H1 (cell line): Measurements from ENCODE around the gene AOPEP. TPM values are rescaled to one million over a fixed set of nuclear protein-coding genes. Genes with fewer than 3 reads are reported as not detected.

Experiments
- CTCF ChIA-PET: fragments of 300-600 bp; sonication (Branson Sonifier 250); formaldehyde crosslinking; loops from one replicate; lab custom pipeline; 2021; ENCODE audit not compliant: partially characterized antibody; lab: Charles Lee
- POLR2A ChIA-PET: fragments of 300-600 bp; sonication (Branson Sonifier 250); formaldehyde crosslinking; loops from one replicate; lab custom pipeline; 2021; ENCODE audit warnings: inconsistent platforms; ENCODE audit not compliant: partially characterized antibody; lab: Charles Lee
- DNase-seq, 2 experiments: peaks; one replicate each; pipeline versions ENCODE4 v3.0.0 to v3.0.0-alpha.2; 2010 to 2022; ENCODE audit warnings: low spot score in 2 of 2, low read depth in 1 of 2, mixed read lengths in 1 of 2
- FAIRE-seq: peaks from 2 replicates; lab custom pipeline; 2011; peaks lifted over from hg19 to GRCh38; lab: Jason Lieb, UNC
- H2AFZ ChIP-seq: 2 replicates; pipeline ENCODE4 v1.8.1; 2012; ENCODE audit warnings: low read length, inconsistent platforms
- H2AK5ac ChIP-seq: 2 replicates; pipeline ENCODE4 v1.6.1; 2013; ENCODE audit warnings: low read depth, low read length
- H2BK120ac ChIP-seq: replicated peaks from 2 replicates; pipeline ENCODE3; 2013; ENCODE audit warnings: low read depth, low read length, inconsistent platforms
- H2BK12ac ChIP-seq: 2 replicates; pipeline ENCODE4 v1.6.1; 2013; ENCODE audit warnings: low read depth, low read length
- H2BK15ac ChIP-seq: 2 replicates; pipeline ENCODE4 v1.6.1; 2013; ENCODE audit warnings: low read length
- H2BK20ac ChIP-seq: 2 replicates; pipeline ENCODE4 v1.6.1; 2013; ENCODE audit warnings: low read length
- H2BK5ac ChIP-seq: 2 replicates; pipeline ENCODE4 v1.6.1; 2013; ENCODE audit warnings: low read depth, low read length
- H3K14ac ChIP-seq: 2 replicates; pipeline ENCODE4 v1.6.1; 2013; ENCODE audit warnings: inconsistent platforms; ENCODE audit not compliant: insufficient read length
- H3K18ac ChIP-seq: 2 replicates; pipeline ENCODE4 v1.6.1; 2013; ENCODE audit warnings: low read length; ENCODE audit errors: extremely low read depth
- H3K23ac ChIP-seq: 2 replicates; pipeline ENCODE4 v1.6.1; 2013; ENCODE audit warnings: inconsistent platforms; ENCODE audit not compliant: insufficient read length
- H3K23me2 ChIP-seq: 2 replicates; pipeline ENCODE4 v1.6.1; 2013; ENCODE audit warnings: low read depth, low read length
- H3K27ac ChIP-seq: 2 replicates; pipeline ENCODE4 v1.6.1; 2011; ENCODE audit warnings: low read depth, low read length, inconsistent platforms
- H3K27me3 ChIP-seq, 4 experiments: replicated peaks in 1 of 4; 1 replicate in 1 of 4; 2 replicates in 3 of 4; pipeline versions ENCODE4 v1.6.1 to v1.8.1; 2011 to 2013; ENCODE audit warnings: low read length in 3 of 4, mild to moderate bottlenecking in 3 of 4, inconsistent platforms in 2 of 4, mixed read lengths in 2 of 4, moderate library complexity in 1 of 4; ENCODE audit not compliant: control insufficient read depth in 3 of 4, insufficient read depth in 3 of 4; ENCODE audit errors: extremely low read depth in 1 of 4
- H3K36me3 ChIP-seq, 4 experiments: 2 replicates each; pipeline versions ENCODE4 v1.6.1 to v1.8.1; 2011 to 2013; ENCODE audit warnings: mild to moderate bottlenecking in 4 of 4, low read length in 3 of 4, moderate library complexity in 2 of 4, control low read depth in 1 of 4, inconsistent platforms in 1 of 4; ENCODE audit not compliant: insufficient read depth in 4 of 4, control insufficient read depth in 2 of 4
- H3K4ac ChIP-seq: replicated peaks from 2 replicates; pipeline ENCODE3; 2013; ENCODE audit warnings: low read length, low read depth, mixed read lengths, inconsistent platforms; ENCODE audit not compliant: insufficient read length
- H3K4me1 ChIP-seq, 4 experiments: replicated peaks in 1 of 4; 1 replicate in 1 of 4; 2 replicates in 3 of 4; pipeline versions ENCODE4 v1.6.1 to v1.8.1; 2011 to 2013; ENCODE audit warnings: low read length in 3 of 4, inconsistent platforms in 2 of 4, mixed read lengths in 1 of 4; ENCODE audit not compliant: insufficient read depth in 4 of 4, control insufficient read depth in 3 of 4
- H3K4me2 ChIP-seq, 2 experiments: 2 replicates each; pipeline versions ENCODE4 v1.6.1 to v1.8.1; 2011 to 2013; ENCODE audit warnings: low read depth in 2 of 2, low read length in 2 of 2, control low read depth in 1 of 2, inconsistent platforms in 1 of 2, mild to moderate bottlenecking in 1 of 2; ENCODE audit not compliant: insufficient read depth in 1 of 2
- H3K4me3 ChIP-seq, 4 experiments: fragments of 200-600, 300-600 bp in 1 of 4; sonication (generic), shearing (Covaris generic), sonication (Bioruptor Twin) in 1 of 4; 2 replicates each; pipeline versions ENCODE4 v1.5.1 to v1.8.1; 2011 to 2016; ENCODE audit warnings: low read length in 4 of 4, low read depth in 3 of 4, control low read depth in 2 of 4, inconsistent platforms in 2 of 4, mild to moderate bottlenecking in 2 of 4, mixed read lengths in 1 of 4, moderate library complexity in 1 of 4; ENCODE audit not compliant: insufficient read depth in 2 of 4; ENCODE audit errors: extremely low read depth in 1 of 4
- H3K56ac ChIP-seq: replicated peaks from 2 replicates; pipeline ENCODE3; 2013; ENCODE audit warnings: low read depth, mild to moderate bottlenecking, mixed read lengths, low read length, inconsistent platforms; ENCODE audit not compliant: insufficient read length
- H3K79me1 ChIP-seq: 2 replicates; pipeline ENCODE4 v1.6.1; 2013; ENCODE audit warnings: low read depth, low read length, control low read depth
- H3K79me2 ChIP-seq, 2 experiments: 2 replicates each; pipeline versions ENCODE4 v1.6.1 to v1.8.1; 2012 to 2013; ENCODE audit warnings: low read length in 2 of 2, mild to moderate bottlenecking in 2 of 2, inconsistent platforms in 1 of 2; ENCODE audit not compliant: insufficient read depth in 2 of 2, control insufficient read depth in 1 of 2
- H3K9ac ChIP-seq, 4 experiments: replicated peaks in 1 of 4; 1 replicate in 1 of 4; 2 replicates in 3 of 4; pipeline versions ENCODE4 v1.6.1 to v1.8.1; 2011 to 2013; ENCODE audit warnings: low read depth in 3 of 4, low read length in 3 of 4, control low read depth in 2 of 4, mild to moderate bottlenecking in 2 of 4, moderate library complexity in 2 of 4, inconsistent platforms in 1 of 4; ENCODE audit errors: extremely low read depth in 1 of 4
- H3K9me3 ChIP-seq, 2 experiments: 2 replicates each; pipeline versions ENCODE4 v1.6.1 to v1.8.1; 2012 to 2013; ENCODE audit warnings: mild to moderate bottlenecking in 2 of 2, moderate library complexity in 2 of 2, control low read depth in 1 of 2, inconsistent platforms in 1 of 2, low read depth in 1 of 2, low read length in 1 of 2, mixed read lengths in 1 of 2; ENCODE audit not compliant: insufficient read depth in 2 of 2
- H4K20me1 ChIP-seq, 2 experiments: replicated peaks in 1 of 2; 2 replicates each; pipeline versions ENCODE3 to v1.8.1; 2011 to 2013; ENCODE audit warnings: inconsistent platforms in 2 of 2, low read length in 2 of 2, mild to moderate bottlenecking in 1 of 2; ENCODE audit not compliant: insufficient read depth in 2 of 2, control insufficient read depth in 1 of 2
- H4K5ac ChIP-seq: 2 replicates; pipeline ENCODE4 v1.6.1; 2013; ENCODE audit warnings: low read length, low read depth, mixed read lengths, inconsistent platforms; ENCODE audit not compliant: insufficient read length
- H4K8ac ChIP-seq: 2 replicates; pipeline ENCODE4 v1.8.0; 2013; ENCODE audit warnings: mild to moderate bottlenecking, moderate library complexity, low read length, inconsistent platforms; ENCODE audit not compliant: insufficient read depth; ENCODE audit errors: extremely low read depth
- H4K91ac ChIP-seq: replicated peaks from 2 replicates; pipeline ENCODE3; 2013; ENCODE audit warnings: low read length, mixed read lengths, inconsistent platforms; ENCODE audit not compliant: insufficient read length
- SP2 ChIP-seq: IDR thresholded peaks from 2 replicates; pipeline ENCODE4 v1.6.1; 2012; ENCODE audit warnings: mild to moderate bottlenecking, low read length, inconsistent platforms
- WGBS, 2 experiments: shearing (Covaris generic) in 1 of 2; methylation state at CpG; one replicate each; pipeline versions ENCODE4 v1.1.6 to v1.1.7; 2013 to 2015; ENCODE audit warnings: low lambda C conversion rate in 2 of 2, mixed read lengths in 2 of 2, inconsistent platforms in 1 of 2, low coverage in 1 of 2, missing lambda C conversion rate in 1 of 2; ENCODE audit not compliant: insufficient replicate concordance in 2 of 2, insufficient coverage in 1 of 2, insufficient read length in 1 of 2; ENCODE audit errors: extremely low coverage in 1 of 2, missing lambda C conversion rate in 1 of 2; 5-methylcytosine and 5-hydroxymethylcytosine counted together
- polyA plus RNA-seq, 7 experiments: library from polyadenylated mRNA; depleted of rRNA in 3 of 7; stranded (reverse) in 5 of 7; unstranded in 2 of 7; fragments of >200 nt in 5 of 7; fragments of 200-250 nt in 2 of 7; gene quantifications; 1 replicate in 5 of 7; 2 replicates in 1 of 7; 4 replicates in 1 of 7; pipeline versions ENCODE4 v1.2.1 to v1.2.3, GENCODE V29; 2011 to 2013; ENCODE audit warnings: missing spikeins in 2 of 7, mixed read lengths in 2 of 7
- total RNA-seq: library from RNA; stranded (reverse); fragmentation: NEBNext Ultra II Directional; extraction: Animal tissue kit (Norgen Biotek cat#: 25700); gene quantifications from 2 replicates; pipeline ENCODE4 v1.2.1, GENCODE V29; 2021

AOPEP gene
- total and polyA plus RNA-seq, 2 of the 8 experiments (the other 6 are each of a cell fraction or from before 2014, with no cell fraction given), result 6.1 to 14.3 TPM

DNA sequence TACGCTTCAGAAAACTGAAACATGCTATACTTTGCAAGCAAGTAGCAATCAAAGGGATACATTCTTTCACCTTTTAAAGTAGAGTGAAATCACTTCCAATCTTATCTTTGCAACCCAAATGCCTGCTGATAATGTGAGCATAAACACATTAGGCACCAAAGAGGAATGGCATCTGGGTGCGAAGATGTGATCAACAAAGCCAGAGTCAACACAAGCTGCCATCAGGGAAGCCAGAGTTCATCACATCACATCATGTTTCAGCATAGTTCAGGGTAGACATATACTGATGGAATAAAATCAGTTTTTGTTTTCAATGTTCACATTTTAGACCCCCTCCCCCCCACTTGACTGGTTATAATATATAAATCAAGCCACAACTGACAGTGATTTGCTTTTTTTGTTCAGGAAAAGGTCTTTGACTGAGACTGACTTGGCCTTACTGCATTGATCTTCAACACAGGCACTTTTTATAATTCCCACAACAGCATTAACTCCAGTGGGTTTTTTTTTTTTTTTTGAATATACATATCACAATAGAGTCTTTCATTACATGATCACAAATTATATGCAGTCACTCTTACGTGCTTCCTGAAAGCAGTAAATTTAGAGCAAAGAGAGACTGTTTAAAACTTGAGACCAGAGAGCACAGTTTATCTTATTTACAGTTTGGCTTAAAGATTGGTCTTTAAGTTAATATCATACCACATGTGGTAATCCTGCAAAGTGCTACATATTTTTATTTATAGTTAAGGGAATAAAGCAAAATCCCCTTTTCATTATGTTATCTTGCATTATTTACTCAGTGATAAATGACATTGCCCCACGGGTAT, 20.3 kb downstream of the AOPEP start:
- 95% methylated on average over 4 of the region's 4 CpGs; no CpG with 5 or more reads in 1 of the 2 experiments for WGBS, 2 experiments
- POLR2A ChIA-PET, result no interaction called here

More for the DNA sequence above, 20.3 kb downstream of the AOPEP start:
- no peak overlapping the region for H3K4ac ChIP-seq
- H2BK120ac ChIP-seq, result no peak overlapping the region
- no peak overlapping the region for H4K91ac ChIP-seq
- no peaks in the 10 kb centered on the region for H3K27me3 ChIP-seq
- DNase-seq, result no peak
- no peak overlapping the region for H4K5ac ChIP-seq
- no peaks in the 10 kb centered on the region for H3K23me2 ChIP-seq
- TF ChIP-seq SP2, result no peak
- TF ChIP-seq, all 59 proteins: peak for 0
- Histone ChIP-seq H3K36me3 (peaks cover 0 to 3% (median 3%) of the 10 kb centered on the region in 4 experiments; a peak in 2 of 8 replicates), H3K18ac (no peak overlapping the region), H3K14ac (no peak overlapping the region), H3K27ac (no peak overlapping the region), H2BK20ac (no peak overlapping the region), H3K79me1 (no peaks in the 10 kb centered on the region; the same call in 1 of the 2 replicates), H2BK15ac (no peak overlapping the region), H3K4me2 (no peak overlapping the region), H3K4me1 (no peaks in the 10 kb centered on the region), H3K56ac (no peak overlapping the region), H2BK5ac (no peak overlapping the region), H2AFZ (no peak overlapping the region), H3K4me3 (no peak overlapping the region), H3K79me2 (0 out of 4 replicates have a peak, but pooled peaks cover 0 to under 1% of the 10 kb centered on the region in 2 experiments), H4K8ac (no peak overlapping the region), H4K20me1 (peaks cover 0 to 3% of the 10 kb centered on the region in 2 experiments), H3K9me3 (peaks cover 2 to 5% of the 10 kb centered on the region in 2 experiments; a peak in 2 of 4 replicates), H2AK5ac (no peak overlapping the region), H3K9ac (no peak overlapping the region), H3K23ac (no peak overlapping the region), H2BK12ac (no peak overlapping the region)
- CTCF ChIA-PET, result no interaction called here
- no peak for FAIRE-seq
